HEK293 (cell line): ENCODE data around the gene TENT4B.

Experiments used
- CTCF ChIA-PET: fragments of 350-600 bp; formaldehyde crosslinking; extraction: SDS; loops from one replicate; lab custom pipeline; 2021; ENCODE audit warnings: antibody characterized with exemption; lab: Yijun Ruan, JAX
- POLR2A ChIA-PET: fragments of 300-600 bp; formaldehyde crosslinking; extraction: SDS; loops from one replicate; lab custom pipeline; 2020; ENCODE audit warnings: antibody characterized with exemption, inconsistent platforms; lab: Yijun Ruan, JAX
- H3K27ac ChIP-seq: fragments of 200-500 bp; sonication (Bioruptor generic); 2 replicates; pipeline ENCODE4 v1.5.1; 2014; ENCODE audit warnings: low read depth, low read length, control low read depth, inconsistent platforms; ENCODE audit errors: extremely low read depth
- H3K36me3 ChIP-seq, 2 experiments: fragments of 200-500 bp in 1 of 2; sonication (Bioruptor generic) in 1 of 2; 1 replicate in 1 of 2; 2 replicates in 1 of 2; pipeline ENCODE4 v1.5.1; 2014 to 2017; ENCODE audit warnings: inconsistent platforms in 2 of 2, low read length in 2 of 2; ENCODE audit not compliant: control insufficient read depth in 2 of 2, insufficient read depth in 1 of 2
- H3K4me1 ChIP-seq: fragments of 200-500 bp; sonication (Bioruptor generic); 2 replicates; pipeline ENCODE4 v1.5.1; 2014; ENCODE audit warnings: mild to moderate bottlenecking, low read length, inconsistent platforms; ENCODE audit not compliant: control insufficient read depth, insufficient read depth
- H3K4me3 ChIP-seq: 2 replicates; pipeline ENCODE4 v1.5.1; 2011; ENCODE audit warnings: low read depth, mild to moderate bottlenecking, control low read depth, low read length, moderate library complexity
- H3K9me3 ChIP-seq: fragments of 200-500 bp; sonication (Bioruptor generic); 2 replicates; pipeline ENCODE4 v1.5.1; 2014; ENCODE audit warnings: low read depth, low read length, inconsistent platforms; ENCODE audit not compliant: control insufficient read depth, insufficient read depth
- KLF9 ChIP-seq: fragments of 450-650 bp; formaldehyde crosslinking; IDR thresholded peaks from 2 replicates; pipeline ENCODE4 v1.5.1; 2016; ENCODE audit warnings: missing biosample characterization, missing genetic modification characterization, low read depth
- SP7 ChIP-seq: fragments of 450-650 bp; formaldehyde crosslinking; IDR thresholded peaks from 2 replicates; pipeline ENCODE4 v1.5.1; 2016; ENCODE audit warnings: missing biosample characterization, missing genetic modification characterization
- ZBTB11 ChIP-seq: fragments of 450-650 bp; formaldehyde crosslinking; conservative IDR thresholded peaks from 2 replicates; pipeline ENCODE4 v1.5.1; 2016; ENCODE audit warnings: low read depth, missing biosample characterization, missing genetic modification characterization
- ZBTB21 ChIP-seq: fragments of 450-650 bp; formaldehyde crosslinking; IDR thresholded peaks from 2 replicates; pipeline ENCODE4 v1.5.1; 2017; ENCODE audit warnings: missing biosample characterization, missing genetic modification characterization
- ZFHX2 ChIP-seq: fragments of 450-650 bp; formaldehyde crosslinking; conservative IDR thresholded peaks from 2 replicates; pipeline ENCODE4 v1.5.1; 2016; ENCODE audit warnings: missing biosample characterization, missing genetic modification characterization
- ZFP41 ChIP-seq: fragments of 450-650 bp; formaldehyde crosslinking; IDR thresholded peaks from 2 replicates; pipeline ENCODE4 v1.5.1; 2016; ENCODE audit warnings: missing biosample characterization, missing genetic modification characterization, borderline replicate concordance
- ZNF121 ChIP-seq: fragments of 450-650 bp; formaldehyde crosslinking; IDR thresholded peaks from 2 replicates; pipeline ENCODE4 v1.5.1; 2016; ENCODE audit warnings: missing biosample characterization, missing genetic modification characterization
- ZNF138 ChIP-seq: fragments of 450-650 bp; formaldehyde crosslinking; IDR thresholded peaks from 2 replicates; pipeline ENCODE4 v1.5.1; 2016; ENCODE audit warnings: missing biosample characterization, missing genetic modification characterization, borderline replicate concordance
- ZNF146 ChIP-seq: fragments of 450-650 bp; formaldehyde crosslinking; IDR thresholded peaks from 2 replicates; pipeline ENCODE4 v1.5.1; 2016; ENCODE audit warnings: missing biosample characterization, missing genetic modification characterization
- ZNF266 ChIP-seq: fragments of 450-650 bp; formaldehyde crosslinking; IDR thresholded peaks from 2 replicates; pipeline ENCODE4 v1.5.1; 2016; ENCODE audit warnings: missing biosample characterization, missing genetic modification characterization, low read depth
- ZNF37A ChIP-seq: fragments of 450-650 bp; IDR thresholded peaks from 2 replicates; pipeline ENCODE4 v1.5.1; 2018; ENCODE audit warnings: missing biosample characterization, missing genetic modification characterization
- ZNF391 ChIP-seq: fragments of 450-650 bp; formaldehyde crosslinking; IDR thresholded peaks from 2 replicates; pipeline ENCODE4 v1.5.1; 2016; ENCODE audit warnings: low read depth, missing biosample characterization, missing genetic modification characterization, borderline replicate concordance
- ZNF426 ChIP-seq: fragments of 450-650 bp; formaldehyde crosslinking; IDR thresholded peaks from 2 replicates; pipeline ENCODE4 v1.5.1; 2017; ENCODE audit warnings: missing biosample characterization, missing genetic modification characterization, mild to moderate bottlenecking, inconsistent platforms, moderate library complexity
- ZNF433 ChIP-seq: fragments of 450-650 bp; formaldehyde crosslinking; IDR thresholded peaks from 2 replicates; pipeline ENCODE4 v1.5.1; 2016; ENCODE audit warnings: missing biosample characterization, missing genetic modification characterization, low read depth
- ZNF530 ChIP-seq: fragments of 450-650 bp; formaldehyde crosslinking; IDR thresholded peaks from 2 replicates; pipeline ENCODE4 v1.5.1; 2016; ENCODE audit warnings: low read depth, missing biosample characterization, missing genetic modification characterization
- ZNF549 ChIP-seq: fragments of 450-650 bp; IDR thresholded peaks from 2 replicates; pipeline ENCODE4 v1.5.1; 2018; ENCODE audit warnings: missing biosample characterization, missing genetic modification characterization, mild to moderate bottlenecking, inconsistent platforms, moderate library complexity
- ZNF558 ChIP-seq: fragments of 450-650 bp; formaldehyde crosslinking; IDR thresholded peaks from 2 replicates; pipeline ENCODE4 v1.5.1; 2016; ENCODE audit warnings: missing biosample characterization, missing genetic modification characterization
- ZNF580 ChIP-seq: fragments of 450-650 bp; formaldehyde crosslinking; IDR thresholded peaks from 2 replicates; pipeline ENCODE4 v1.5.1; 2016; ENCODE audit warnings: missing biosample characterization, missing genetic modification characterization
- ZNF585B ChIP-seq: fragments of 450-650 bp; formaldehyde crosslinking; IDR thresholded peaks from 2 replicates; pipeline ENCODE4 v1.5.1; 2016; ENCODE audit warnings: missing biosample characterization, missing genetic modification characterization
- ZNF747 ChIP-seq: fragments of 450-650 bp; formaldehyde crosslinking; IDR thresholded peaks from 2 replicates; pipeline ENCODE4 v1.5.1; 2016; ENCODE audit warnings: missing biosample characterization, missing genetic modification characterization
- ZSCAN16 ChIP-seq: fragments of 450-650 bp; formaldehyde crosslinking; IDR thresholded peaks from 2 replicates; pipeline ENCODE4 v1.5.1; 2016; ENCODE audit warnings: missing biosample characterization, missing genetic modification characterization
- TF ChIP-seq, protein P1 (sequence below): fragments of 450-650 bp; formaldehyde crosslinking; IDR thresholded peaks from 2 replicates; pipeline ENCODE4 v1.5.1; 2017; ENCODE audit warnings: missing biosample characterization, missing genetic modification characterization

TENT4B gene

DNA sequence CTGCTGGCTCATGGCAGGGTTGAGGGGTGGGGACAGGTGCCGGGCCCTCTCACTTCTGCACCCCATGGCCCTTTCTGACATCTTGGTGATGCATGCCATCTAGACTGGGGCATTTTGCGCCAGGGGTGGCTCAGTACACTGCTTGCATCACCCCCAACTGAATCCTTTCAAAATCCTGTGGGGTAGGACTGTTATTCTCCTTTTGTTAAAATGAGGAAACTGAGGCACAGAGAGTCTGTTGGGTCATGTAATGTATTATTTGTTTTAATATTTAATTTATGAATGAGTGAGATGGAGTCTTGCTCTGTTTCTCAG lies 123.2 kb downstream of the TENT4B start:
- POLR2A ChIA-PET = no interaction called here
- H3K4me3 ChIP-seq = no peak overlapping the region
- no peaks in the 10 kb centered on the region for H3K4me1 ChIP-seq
- TF ChIP-seq ZNF37A (tag by site-specific recombination) = no peak
- no peak for TF ChIP-seq ZNF585B
- TF ChIP-seq ZNF426 (tag by site-specific recombination) = no peak
- TF ChIP-seq ZNF549 (tag by site-specific recombination) = no peak
- no peak for TF ChIP-seq ZNF747 (tag by site-specific recombination)
- TF ChIP-seq ZBTB21 (tag by site-specific recombination) = no peak
- no peak for TF ChIP-seq ZNF558 (tag by site-specific recombination)
- TF ChIP-seq ZNF138 (tag by site-specific recombination) = no peak
- no peak for TF ChIP-seq ZSCAN16 (tag by site-specific recombination)
- no peak for TF ChIP-seq ZFP41
- TF ChIP-seq ZNF433 (tag by site-specific recombination) = no peak
- TF ChIP-seq ZNF391 (tag by site-specific recombination) = no peak
- no peak for TF ChIP-seq SP7 (tag by site-specific recombination)
- no peak for TF ChIP-seq ZFHX2 (tag by site-specific recombination)
- TF ChIP-seq ZNF266 (tag by site-specific recombination) = no peak
- TF ChIP-seq ZBTB11 (tag by site-specific recombination) = no peak
- TF ChIP-seq, all 188 proteins: peak for 0
- Histone ChIP-seq H3K9me3 (no peaks in the 10 kb centered on the region), H3K36me3 (no peaks in the 10 kb centered on the region), H3K27ac (no peak overlapping the region)
- CTCF ChIA-PET = interaction anchor here (1.1 kb wide), 1 partner anchor 13 kb away, joined by 3 read pairs; no protein-coding TSS in a partner anchor

DNA sequence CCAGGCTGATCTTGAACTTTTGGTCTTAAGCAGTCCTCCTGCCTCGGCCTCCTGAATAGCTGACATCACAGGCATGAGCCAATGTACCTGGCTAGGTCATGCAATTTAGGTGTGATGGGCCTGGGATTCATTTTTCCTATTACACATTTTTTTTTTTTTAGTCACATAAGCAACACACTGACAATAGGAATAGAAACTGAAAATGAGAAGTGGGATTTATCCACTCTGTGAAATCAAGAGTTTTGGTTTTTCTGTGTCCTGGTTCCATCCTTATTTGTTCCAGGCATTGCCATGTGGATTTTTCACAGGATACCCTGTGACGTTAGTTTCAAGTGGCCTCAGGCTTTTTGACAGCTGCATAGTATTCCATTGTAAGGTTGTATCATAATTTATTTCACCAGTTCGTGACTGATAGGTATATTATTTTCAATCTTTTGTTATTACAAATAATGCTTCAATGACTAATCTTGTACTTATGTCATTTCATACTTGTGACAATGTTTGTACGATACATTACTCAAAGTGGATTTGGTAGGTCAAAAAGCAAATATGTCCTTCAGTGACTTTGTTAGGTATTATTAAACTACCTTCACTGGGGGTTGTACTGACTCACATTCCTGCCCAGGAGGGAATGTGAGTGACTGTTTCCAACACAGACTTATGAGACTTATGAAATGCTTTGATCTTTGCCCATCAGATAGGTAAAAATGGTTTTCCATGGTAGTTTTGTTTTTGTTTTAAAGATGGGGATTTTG lies 123.9 kb downstream of the TENT4B start:
- H3K4me3 ChIP-seq = no peak overlapping the region
- H3K36me3 ChIP-seq = no peaks in the 10 kb centered on the region
- CTCF ChIA-PET = no interaction called here
- no peak overlapping the region for H3K27ac ChIP-seq
- TF ChIP-seq ZNF121 (no peak), ZNF530 (no peak), ZNF580 (peak; percentile 55), KLF9 (tag by site-specific recombination) (no peak), ZNF146 (tag by site-specific recombination) (peak; percentile 65)
- TF ChIP-seq, protein P1, sequence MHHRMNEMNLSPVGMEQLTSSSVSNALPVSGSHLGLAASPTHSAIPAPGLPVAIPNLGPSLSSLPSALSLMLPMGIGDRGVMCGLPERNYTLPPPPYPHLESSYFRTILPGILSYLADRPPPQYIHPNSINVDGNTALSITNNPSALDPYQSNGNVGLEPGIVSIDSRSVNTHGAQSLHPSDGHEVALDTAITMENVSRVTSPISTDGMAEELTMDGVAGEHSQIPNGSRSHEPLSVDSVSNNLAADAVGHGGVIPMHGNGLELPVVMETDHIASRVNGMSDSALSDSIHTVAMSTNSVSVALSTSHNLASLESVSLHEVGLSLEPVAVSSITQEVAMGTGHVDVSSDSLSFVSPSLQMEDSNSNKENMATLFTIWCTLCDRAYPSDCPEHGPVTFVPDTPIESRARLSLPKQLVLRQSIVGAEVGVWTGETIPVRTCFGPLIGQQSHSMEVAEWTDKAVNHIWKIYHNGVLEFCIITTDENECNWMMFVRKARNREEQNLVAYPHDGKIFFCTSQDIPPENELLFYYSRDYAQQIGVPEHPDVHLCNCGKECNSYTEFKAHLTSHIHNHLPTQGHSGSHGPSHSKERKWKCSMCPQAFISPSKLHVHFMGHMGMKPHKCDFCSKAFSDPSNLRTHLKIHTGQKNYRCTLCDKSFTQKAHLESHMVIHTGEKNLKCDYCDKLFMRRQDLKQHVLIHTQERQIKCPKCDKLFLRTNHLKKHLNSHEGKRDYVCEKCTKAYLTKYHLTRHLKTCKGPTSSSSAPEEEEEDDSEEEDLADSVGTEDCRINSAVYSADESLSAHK (tag by site-specific recombination) = peak; percentile 76
- TF ChIP-seq, all 188 proteins: peak for 3
- Histone ChIP-seq H3K9me3 (no peaks in the 10 kb centered on the region), H3K4me1 (no peaks in the 10 kb centered on the region)
- POLR2A ChIA-PET = no interaction called here
